Retinal pigment epithelial cell (primary cell): Measurements from ENCODE around the gene PET100.
A peak's percentile ranks its signal among the peaks of the same experiment; 100 is the strongest.

Source experiments
- DNase-seq: peaks from one replicate; pipeline ENCODE4 v3.0.0-alpha.2; 2010; ENCODE audit warnings: low read depth
- H3K4me3 ChIP-seq: 2 replicates; pipeline ENCODE4 v1.5.1; 2011; ENCODE audit warnings: mild to moderate bottlenecking, low read length, control low read depth, moderate library complexity
- TF ChIP-seq, protein P1 (sequence below): conservative IDR thresholded peaks from 2 replicates; pipeline ENCODE4 v1.5.1; 2011; ENCODE audit warnings: low read depth, low read length, control low read depth, inconsistent platforms

Gene PET100

DNA sequence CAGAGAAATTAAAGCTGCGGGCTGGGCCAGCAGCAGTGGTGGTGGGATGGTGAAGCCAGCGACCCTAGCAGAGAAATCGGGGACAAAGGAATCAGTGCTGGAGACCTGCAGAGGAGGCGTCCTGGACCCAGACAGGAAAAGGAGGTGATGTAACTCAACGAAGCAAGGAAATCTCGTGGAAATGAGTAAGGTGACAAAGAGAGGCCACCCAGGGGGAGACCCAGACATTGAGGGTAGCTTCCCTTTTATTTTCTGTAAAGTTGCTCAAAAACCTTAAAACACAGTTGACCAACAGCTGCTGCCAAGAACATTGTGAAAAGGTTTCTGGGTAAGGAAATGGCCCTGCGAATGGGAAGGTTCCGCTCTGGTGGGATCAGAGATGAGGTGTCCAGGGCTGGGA, 26.0 kb downstream of the PET100 start:
- DNase-seq, result no peak

DNA sequence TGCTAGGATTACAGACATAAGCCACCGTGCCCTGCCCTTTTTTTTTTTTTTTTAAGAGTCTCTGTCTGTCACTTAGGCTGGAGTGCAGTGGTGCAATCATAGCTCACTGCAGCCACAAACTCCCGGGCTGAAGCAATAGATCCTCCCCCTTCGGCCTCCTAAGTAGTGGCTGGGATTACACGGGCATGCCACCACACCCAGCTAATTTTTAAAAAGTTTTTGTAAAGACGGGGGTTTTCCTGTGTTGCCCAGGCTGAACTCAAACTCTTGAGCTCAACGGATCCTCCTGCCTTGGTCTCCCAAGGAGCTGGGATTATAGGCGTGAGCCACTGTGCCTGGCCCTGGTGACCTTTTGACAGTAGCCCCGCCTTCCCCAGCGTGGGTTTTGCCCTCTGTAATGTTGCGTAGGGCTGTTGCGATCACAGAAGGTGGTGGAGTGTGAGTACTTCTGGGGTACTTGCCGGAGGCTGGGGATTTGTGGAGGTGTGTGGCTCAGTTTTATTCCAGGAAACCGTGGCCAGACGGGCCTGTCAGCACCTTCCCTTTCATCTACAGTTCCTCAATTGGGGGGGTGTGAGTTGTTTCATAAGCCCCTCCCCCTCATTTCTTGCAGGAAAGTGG, 27.6 kb downstream of the PET100 start:
- no peak for DNase-seq
- TF ChIP-seq, protein P1, sequence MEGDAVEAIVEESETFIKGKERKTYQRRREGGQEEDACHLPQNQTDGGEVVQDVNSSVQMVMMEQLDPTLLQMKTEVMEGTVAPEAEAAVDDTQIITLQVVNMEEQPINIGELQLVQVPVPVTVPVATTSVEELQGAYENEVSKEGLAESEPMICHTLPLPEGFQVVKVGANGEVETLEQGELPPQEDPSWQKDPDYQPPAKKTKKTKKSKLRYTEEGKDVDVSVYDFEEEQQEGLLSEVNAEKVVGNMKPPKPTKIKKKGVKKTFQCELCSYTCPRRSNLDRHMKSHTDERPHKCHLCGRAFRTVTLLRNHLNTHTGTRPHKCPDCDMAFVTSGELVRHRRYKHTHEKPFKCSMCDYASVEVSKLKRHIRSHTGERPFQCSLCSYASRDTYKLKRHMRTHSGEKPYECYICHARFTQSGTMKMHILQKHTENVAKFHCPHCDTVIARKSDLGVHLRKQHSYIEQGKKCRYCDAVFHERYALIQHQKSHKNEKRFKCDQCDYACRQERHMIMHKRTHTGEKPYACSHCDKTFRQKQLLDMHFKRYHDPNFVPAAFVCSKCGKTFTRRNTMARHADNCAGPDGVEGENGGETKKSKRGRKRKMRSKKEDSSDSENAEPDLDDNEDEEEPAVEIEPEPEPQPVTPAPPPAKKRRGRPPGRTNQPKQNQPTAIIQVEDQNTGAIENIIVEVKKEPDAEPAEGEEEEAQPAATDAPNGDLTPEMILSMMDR, result no peak
- no peak overlapping the region for H3K4me3 ChIP-seq

More for the DNA sequence above, 26.0 kb downstream of the PET100 start:
- TF ChIP-seq, protein P1, result no peak
- H3K4me3 ChIP-seq, result no peak overlapping the region

GRCh38 chr19:7658219-7658686, 28.7 kb downstream of the PET100 start:
- TF ChIP-seq, protein P1, result no peak
- DNase-seq, result no peak
- no peak overlapping the region for H3K4me3 ChIP-seq

DNA sequence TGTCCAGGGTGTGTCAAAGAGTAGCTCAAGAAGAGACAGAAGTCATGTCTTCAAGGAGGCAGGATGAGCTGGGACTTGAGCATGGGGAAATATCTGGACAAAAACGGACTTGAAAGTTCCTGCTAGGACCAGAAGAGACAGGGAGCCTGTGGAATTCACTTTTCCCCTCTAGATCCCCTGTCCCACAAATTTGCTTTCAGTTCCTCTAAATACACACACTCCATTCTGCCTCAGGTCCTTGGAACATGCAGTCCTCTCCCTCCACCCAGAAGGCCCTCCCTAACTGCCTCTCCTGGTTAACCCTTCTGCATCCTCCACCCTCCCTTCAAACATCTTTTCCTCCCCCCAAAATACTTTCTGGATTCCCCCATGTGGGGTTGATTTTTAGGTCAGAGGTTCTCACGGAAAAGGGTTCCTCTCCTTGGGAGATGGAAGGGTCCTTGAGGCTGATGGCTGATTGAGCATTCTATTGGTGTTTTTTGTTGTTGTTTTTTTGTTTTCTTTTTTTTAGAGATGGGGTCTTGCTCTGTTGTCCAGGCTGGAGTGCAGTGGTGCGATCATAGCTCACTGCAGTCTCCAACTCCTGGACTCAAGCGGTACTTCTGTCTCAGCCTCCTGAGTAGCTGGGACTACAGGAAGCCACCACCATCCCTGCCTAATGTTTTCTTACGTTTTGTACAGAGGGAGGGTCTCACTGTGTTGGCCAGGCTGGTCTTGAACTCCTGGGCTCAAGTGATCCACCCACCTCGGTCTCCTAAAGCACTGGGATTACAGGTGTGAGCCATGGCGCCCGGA, 32.3 kb downstream of the PET100 start:
- no peak for DNase-seq
- no peak overlapping the region for H3K4me3 ChIP-seq
- TF ChIP-seq, protein P1, result no peak

GRCh38 chr19:7662657-7663056, 33.1 kb downstream of the PET100 start:
- no peak for DNase-seq
- TF ChIP-seq, protein P1, result no peak
- no peak overlapping the region for H3K4me3 ChIP-seq

- H3K4me3 ChIP-seq, result no peak overlapping the region
- DNase-seq, result no peak
- TF ChIP-seq, protein P1, result no peak
Measured at GRCh38 chr19:7663706-7664105, 34.1 kb downstream of the PET100 start.

DNA sequence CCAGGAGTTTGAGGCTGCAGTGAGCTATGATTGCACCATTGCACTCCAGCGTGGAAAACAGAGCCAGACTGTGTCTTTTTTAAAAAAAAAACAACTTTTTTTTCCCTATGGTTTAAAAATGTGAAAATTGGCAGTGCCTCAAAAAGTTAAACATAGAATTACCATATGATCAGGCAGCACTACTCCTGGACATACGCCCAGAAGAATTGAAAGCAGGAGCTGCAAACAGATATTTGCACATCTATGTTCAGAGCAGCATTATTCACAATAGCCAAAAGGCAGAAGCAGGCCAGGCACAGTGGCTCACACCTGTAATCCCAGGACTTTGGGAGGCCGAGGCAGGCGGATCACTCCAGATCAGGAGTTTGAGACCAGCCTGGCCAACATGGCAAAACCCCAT, 35.5 kb downstream of the PET100 start:
- DNase-seq, result peak; percentile 43
- TF ChIP-seq, protein P1, result no peak
- H3K4me3 ChIP-seq, result no peak overlapping the region
